Measurements from ENCODE around the gene NDST4. TPM values are rescaled to one million over a fixed set of nuclear protein-coding genes. Genes with fewer than 3 reads are reported as not detected.

NDST4 gene
- total and polyA plus RNA-seq, 2 donors: 0.04 to 1.0 TPM

DNA sequence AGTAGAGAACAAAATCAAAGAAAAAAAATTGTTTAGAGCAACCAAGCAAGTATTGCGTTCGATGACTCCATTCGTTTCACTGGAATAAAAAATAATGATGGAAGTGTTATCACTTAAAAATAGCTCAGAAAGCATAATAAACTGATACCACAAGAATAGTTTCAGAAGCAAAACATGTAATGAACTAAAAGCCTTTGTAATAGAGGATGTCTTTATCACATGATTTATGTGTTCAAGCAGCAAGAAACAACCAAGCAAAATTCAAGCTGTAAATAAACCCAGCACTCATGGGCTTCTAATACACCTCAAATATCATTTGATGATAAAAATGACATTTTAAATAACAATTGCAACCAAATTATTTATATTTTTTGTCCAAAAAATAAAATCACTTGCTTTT lies 192.2 kb downstream of the NDST4 start:
- 52% methylated on average over 3 of the region's 3 CpGs for WGBS
- Histone ChIP-seq H3K4me1 (ENCODE audit: insufficient read depth) (no peaks in the 10 kb centered on the region), H3K36me3 (ENCODE audit: insufficient read depth) (no peaks in the 10 kb centered on the region), H3K27ac (ENCODE audit: low read depth) (no peak overlapping the region), H3K4me3 (ENCODE audit: low read depth, low read length) (no peak overlapping the region)
- no peak for DNase-seq (ENCODE audit: extremely low spot score)

- 93% methylated on average over 2 of the region's 2 CpGs for WGBS
- DNase-seq (ENCODE audit: extremely low spot score): no peak
- Histone ChIP-seq H3K36me3 (ENCODE audit: insufficient read depth) (no peaks in the 10 kb centered on the region), H3K27ac (ENCODE audit: low read depth) (no peak overlapping the region), H3K4me1 (ENCODE audit: insufficient read depth) (peaks cover 1% of the 10 kb centered on the region), H3K4me3 (ENCODE audit: low read depth, low read length) (no peak overlapping the region)
These were observed 202.3 kb downstream of the NDST4 start for GRCh38 chr4:114911111-114911510.

- WGBS: 22% methylated on average over 2 of the region's 2 CpGs
- DNase-seq (ENCODE audit: extremely low spot score): no peak
- peaks cover 1% of the 10 kb centered on the region for H3K4me1 ChIP-seq (ENCODE audit: insufficient read depth)
- no peak overlapping the region for H3K4me3 ChIP-seq (ENCODE audit: low read depth, low read length)
- H3K36me3 ChIP-seq (ENCODE audit: insufficient read depth): no peaks in the 10 kb centered on the region
- H3K27ac ChIP-seq (ENCODE audit: low read depth): no peak overlapping the region
These were observed 205.9 kb downstream of the NDST4 start for GRCh38 chr4:114907568-114907967.

DNA sequence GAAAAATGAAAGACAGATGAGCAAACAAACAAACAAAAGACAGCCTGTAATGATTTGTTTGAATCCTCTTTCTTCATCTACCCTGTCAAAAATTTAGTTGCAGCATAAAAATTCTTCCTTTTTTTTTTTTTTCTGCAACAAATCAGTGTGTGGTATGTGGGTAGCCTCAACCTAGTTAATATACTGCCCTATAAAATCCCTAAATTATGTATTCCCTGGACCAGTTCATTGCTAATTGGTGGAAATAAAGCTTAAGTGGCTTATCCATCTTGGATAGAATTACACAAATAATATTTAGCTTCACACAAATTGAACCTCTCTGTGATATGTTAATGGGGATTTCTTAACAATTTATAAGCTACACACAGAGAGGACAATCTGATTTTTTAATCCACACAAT lies 208.4 kb downstream of the NDST4 start:
- Histone ChIP-seq H3K27ac (ENCODE audit: low read depth) (no peak overlapping the region), H3K4me3 (ENCODE audit: low read depth, low read length) (no peak overlapping the region), H3K36me3 (ENCODE audit: insufficient read depth) (no peaks in the 10 kb centered on the region), H3K4me1 (ENCODE audit: insufficient read depth) (peaks cover under 1% of the 10 kb centered on the region)
- no peak for DNase-seq (ENCODE audit: extremely low spot score)

DNA sequence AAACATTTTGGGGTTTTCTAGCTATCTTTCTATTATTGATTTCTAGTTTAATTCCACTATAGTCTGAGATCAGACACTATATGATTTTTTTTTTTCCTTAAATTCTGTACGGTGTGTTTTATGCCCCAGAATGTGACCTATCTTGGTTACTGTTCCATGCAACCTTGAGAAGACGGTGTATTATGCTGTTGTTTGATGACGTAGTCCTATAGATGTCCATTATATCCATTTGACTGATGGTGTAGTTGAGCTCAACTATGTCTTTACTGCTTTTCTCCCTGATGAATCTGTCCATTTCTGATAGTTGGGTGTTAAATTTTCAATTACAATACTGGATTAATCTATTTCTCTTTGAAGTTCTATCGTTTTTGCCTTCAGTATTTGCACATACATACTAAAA lies 212.5 kb downstream of the NDST4 start:
- Histone ChIP-seq H3K4me1 (ENCODE audit: insufficient read depth) (no peaks in the 10 kb centered on the region), H3K36me3 (ENCODE audit: insufficient read depth) (no peaks in the 10 kb centered on the region), H3K27ac (ENCODE audit: low read depth) (no peak overlapping the region), H3K4me3 (ENCODE audit: low read depth, low read length) (no peak overlapping the region)
- DNase-seq (ENCODE audit: extremely low spot score): no peak
- 88% methylated on average over 4 of the region's 4 CpGs for WGBS

GRCh38 chr4:114890773-114891172 lies 222.6 kb downstream of the NDST4 start:
- Histone ChIP-seq H3K27ac (ENCODE audit: low read depth) (no peak overlapping the region), H3K4me3 (ENCODE audit: low read depth, low read length) (no peak overlapping the region), H3K36me3 (ENCODE audit: insufficient read depth) (no peaks in the 10 kb centered on the region), H3K4me1 (ENCODE audit: insufficient read depth) (no peaks in the 10 kb centered on the region)
- DNase-seq (ENCODE audit: extremely low spot score): no peak
- 73% methylated on average over 1 of the region's 1 CpG for WGBS

DNA sequence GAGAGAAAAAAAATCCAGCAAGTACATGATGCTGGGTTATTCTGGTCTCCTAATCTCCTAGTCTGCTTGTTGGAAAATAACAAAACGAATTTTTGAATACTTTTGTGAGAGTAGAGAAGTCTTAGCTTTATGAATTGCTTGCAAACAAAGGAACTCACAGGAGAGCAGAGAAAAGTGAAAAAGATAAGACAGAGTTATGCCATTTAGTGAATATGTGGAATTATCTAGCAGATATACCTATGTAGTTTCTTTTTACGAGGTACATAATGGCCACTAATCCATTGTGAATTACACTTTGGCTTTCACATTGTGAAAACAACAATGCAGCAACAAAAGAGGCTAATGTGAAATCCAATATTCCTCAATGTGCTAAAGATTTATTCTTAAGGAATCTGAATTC lies 226.7 kb downstream of the NDST4 start:
- H3K36me3 ChIP-seq (ENCODE audit: insufficient read depth): no peaks in the 10 kb centered on the region
- H3K4me1 ChIP-seq (ENCODE audit: insufficient read depth): no peaks in the 10 kb centered on the region
- H3K27ac ChIP-seq (ENCODE audit: low read depth): no peak overlapping the region
- WGBS: 73% methylated on average over 2 of the region's 2 CpGs
- no peak overlapping the region for H3K4me3 ChIP-seq (ENCODE audit: low read depth, low read length)
- DNase-seq (ENCODE audit: extremely low spot score): no peak

DNA sequence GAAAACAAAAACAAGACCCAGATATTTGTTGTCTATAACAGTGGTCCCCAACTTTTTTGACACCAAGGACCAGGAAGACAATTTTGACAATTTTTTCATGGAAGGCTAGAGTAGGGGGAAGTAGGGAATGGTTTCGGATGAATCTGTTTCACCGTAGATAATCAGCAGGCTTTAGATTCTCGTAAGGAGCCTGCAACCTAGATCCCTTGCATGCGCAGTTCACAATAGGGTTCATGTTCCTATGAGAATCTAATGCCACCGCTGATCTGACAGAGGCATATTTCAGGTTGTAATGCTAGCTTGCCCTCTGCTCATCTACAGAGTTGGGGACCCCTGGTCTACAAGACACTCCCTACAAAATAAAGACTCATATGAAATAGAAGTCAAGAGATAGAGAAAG lies 229.8 kb downstream of the NDST4 start:
- Histone ChIP-seq H3K4me3 (ENCODE audit: low read depth, low read length) (no peak overlapping the region), H3K4me1 (ENCODE audit: insufficient read depth) (no peaks in the 10 kb centered on the region), H3K36me3 (ENCODE audit: insufficient read depth) (no peaks in the 10 kb centered on the region), H3K27ac (ENCODE audit: low read depth) (no peak overlapping the region)
- DNase-seq (ENCODE audit: extremely low spot score): no peak
- 92% methylated on average over 5 of the region's 5 CpGs for WGBS

- Histone ChIP-seq H3K4me1 (ENCODE audit: insufficient read depth) (no peaks in the 10 kb centered on the region), H3K36me3 (ENCODE audit: insufficient read depth) (no peaks in the 10 kb centered on the region), H3K4me3 (ENCODE audit: low read depth, low read length) (no peak overlapping the region), H3K27ac (ENCODE audit: low read depth) (no peak overlapping the region)
- DNase-seq (ENCODE audit: extremely low spot score): no peak
- WGBS: 35% methylated on average over 3 of the region's 3 CpGs
These were observed 233.3 kb downstream of the NDST4 start for GRCh38 chr4:114879916-114880669.

- H3K27ac ChIP-seq (ENCODE audit: low read depth): no peak overlapping the region
- H3K36me3 ChIP-seq (ENCODE audit: insufficient read depth): no peaks in the 10 kb centered on the region
- no peak overlapping the region for H3K4me3 ChIP-seq (ENCODE audit: low read depth, low read length)
- H3K4me1 ChIP-seq (ENCODE audit: insufficient read depth): no peaks in the 10 kb centered on the region
- DNase-seq (ENCODE audit: extremely low spot score): no peak
These were observed 237.8 kb downstream of the NDST4 start for GRCh38 chr4:114875630-114876029.

- no peaks in the 10 kb centered on the region for H3K4me1 ChIP-seq (ENCODE audit: insufficient read depth)
- no peaks in the 10 kb centered on the region for H3K36me3 ChIP-seq (ENCODE audit: insufficient read depth)
- DNase-seq (ENCODE audit: extremely low spot score): no peak
- 90% methylated on average over 1 of the region's 1 CpG for WGBS
- no peak overlapping the region for H3K27ac ChIP-seq (ENCODE audit: low read depth)
- no peak overlapping the region for H3K4me3 ChIP-seq (ENCODE audit: low read depth, low read length)
These were observed 239.1 kb downstream of the NDST4 start for GRCh38 chr4:114874321-114874720.

GRCh38 chr4:114870987-114871386 lies 242.4 kb downstream of the NDST4 start:
- Histone ChIP-seq H3K36me3 (ENCODE audit: insufficient read depth) (no peaks in the 10 kb centered on the region), H3K27ac (ENCODE audit: low read depth) (no peak overlapping the region), H3K4me1 (ENCODE audit: insufficient read depth) (no peaks in the 10 kb centered on the region), H3K4me3 (ENCODE audit: low read depth, low read length) (no peak overlapping the region)
- no peak for DNase-seq (ENCODE audit: extremely low spot score)
- WGBS: 57% methylated on average over 1 of the region's 1 CpG

- no peak for DNase-seq (ENCODE audit: extremely low spot score)
- WGBS: 28% methylated on average over 2 of the region's 2 CpGs
- Histone ChIP-seq H3K27ac (ENCODE audit: low read depth) (no peak overlapping the region), H3K36me3 (ENCODE audit: insufficient read depth) (no peaks in the 10 kb centered on the region), H3K4me1 (ENCODE audit: insufficient read depth) (no peaks in the 10 kb centered on the region), H3K4me3 (ENCODE audit: low read depth, low read length) (no peak overlapping the region)
These were observed 246.3 kb downstream of the NDST4 start for GRCh38 chr4:114866901-114867670.

GRCh38 chr4:114864060-114864459 lies 249.4 kb downstream of the NDST4 start:
- WGBS: 60% methylated on average over 2 of the region's 2 CpGs
- no peak overlapping the region for H3K27ac ChIP-seq (ENCODE audit: low read depth)
- DNase-seq (ENCODE audit: extremely low spot score): no peak
- H3K36me3 ChIP-seq (ENCODE audit: insufficient read depth): no peaks in the 10 kb centered on the region
- H3K4me1 ChIP-seq (ENCODE audit: insufficient read depth): no peaks in the 10 kb centered on the region
- no peak overlapping the region for H3K4me3 ChIP-seq (ENCODE audit: low read depth, low read length)

Measured in urinary bladder (tissue), 4 donors.